NCI-H2196 (cell line): ENCODE measurements around the gene SORCS3.
"Not testable (repeated sequence)": the region's sequence is repeated elsewhere in the genome, so short reads cannot be mapped to it uniquely, and the experiment has no call there.

Experiments used
- DNase-seq: peaks from one replicate; lab custom pipeline; 2025; ENCODE audit not compliant: unreplicated experiment; lab: John Stamatoyannopoulos, UW

Gene SORCS3

DNA sequence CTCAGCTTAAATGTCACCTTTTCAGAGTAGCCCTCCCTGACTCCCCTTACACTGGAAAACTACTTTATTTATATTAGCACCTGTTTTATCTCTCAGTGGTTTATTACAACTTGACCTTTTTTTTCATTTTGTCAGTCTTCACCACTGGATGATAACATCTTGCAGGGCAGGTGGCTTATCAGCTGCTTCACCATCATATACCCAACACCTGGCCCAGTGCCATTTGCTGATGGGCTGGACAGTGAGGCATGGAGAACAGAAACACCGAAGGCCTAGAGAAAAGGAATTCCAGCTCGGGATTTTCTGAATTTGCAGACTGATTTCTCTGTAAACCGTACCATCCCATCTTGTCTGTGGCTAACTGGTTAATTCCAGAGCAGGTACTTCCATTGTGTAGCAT is 48.5 kb downstream of the SORCS3 start:
- no peak for DNase-seq

DNA sequence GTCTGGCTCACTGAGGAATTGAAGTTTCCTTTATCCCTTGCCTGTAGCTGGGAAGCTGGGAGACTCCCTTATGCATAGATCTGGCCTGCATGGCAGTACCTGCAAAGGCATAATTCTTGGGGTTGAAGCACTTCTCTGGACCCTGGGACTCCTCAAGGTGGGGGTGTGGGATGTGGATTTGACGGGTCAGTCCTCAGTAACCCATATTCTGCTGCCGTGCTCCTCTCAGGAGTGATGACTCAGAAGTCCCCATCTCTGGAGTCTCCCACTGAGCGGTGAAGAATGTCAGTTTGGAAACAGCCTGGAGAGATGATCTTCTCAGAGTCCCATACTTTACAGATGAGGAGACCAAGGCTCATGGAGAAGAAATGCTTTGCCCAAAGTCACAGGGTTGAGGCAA is 49.0 kb downstream of the SORCS3 start:
- no peak for DNase-seq

DNA sequence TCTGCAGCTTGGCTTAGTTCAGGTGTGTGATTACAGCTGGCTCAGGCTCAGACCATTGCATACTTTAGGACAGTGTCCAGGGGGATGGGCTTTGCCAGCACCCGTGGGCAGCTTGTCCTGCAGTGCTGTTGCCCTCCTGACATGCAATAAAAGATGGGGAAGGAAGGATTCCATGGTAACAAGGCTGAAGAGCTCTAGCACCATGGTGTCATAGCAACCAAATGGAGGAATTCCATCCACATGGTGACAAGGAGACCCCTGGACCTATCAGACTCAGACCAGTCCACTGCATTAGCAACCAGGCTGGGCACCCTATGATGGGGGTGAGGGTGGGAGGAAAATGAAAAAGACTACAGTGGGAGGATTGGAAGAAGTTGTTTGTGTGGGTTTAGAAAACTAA is 49.9 kb downstream of the SORCS3 start:
- no peak for DNase-seq

DNA sequence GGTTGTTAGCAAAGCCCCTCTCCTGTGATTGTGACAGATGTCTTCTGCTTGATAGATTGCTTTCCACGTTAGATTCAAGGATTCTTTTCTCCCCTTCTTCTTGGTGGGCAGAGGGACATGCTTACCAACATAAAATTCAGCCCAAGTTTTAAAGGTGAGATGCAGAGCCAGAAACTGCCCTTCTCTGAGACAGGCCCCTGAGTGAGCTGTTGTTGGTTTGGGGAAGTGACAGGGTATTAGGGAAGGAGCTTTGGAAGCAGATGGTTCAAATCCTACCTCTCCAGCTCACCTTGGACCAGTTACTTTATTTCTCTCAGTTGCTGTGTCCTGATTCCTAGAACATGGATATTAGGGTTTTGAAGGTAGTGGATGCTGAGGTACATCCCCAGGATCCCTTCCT is 53.0 kb downstream of the SORCS3 start:
- no peak for DNase-seq

DNA sequence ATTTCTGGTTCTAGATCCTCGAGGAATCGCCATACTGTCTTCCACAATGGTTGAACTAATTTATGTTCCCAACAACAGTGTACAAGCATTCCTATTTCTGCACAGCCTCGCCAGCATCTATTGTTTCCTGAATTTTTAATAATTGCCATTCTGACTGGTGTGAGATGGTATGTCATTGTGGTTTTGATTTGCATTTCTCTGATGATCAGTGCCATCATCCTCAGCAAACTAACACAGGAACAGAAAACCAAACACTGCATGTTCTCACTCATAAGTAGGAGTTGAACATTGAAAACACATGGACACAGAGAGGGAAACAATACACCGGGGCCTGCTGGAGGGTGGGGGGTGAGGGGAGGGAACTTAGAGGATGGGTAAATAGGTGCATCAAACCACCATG is 62.2 kb downstream of the SORCS3 start:
- not testable (repeated sequence) for DNase-seq

DNA sequence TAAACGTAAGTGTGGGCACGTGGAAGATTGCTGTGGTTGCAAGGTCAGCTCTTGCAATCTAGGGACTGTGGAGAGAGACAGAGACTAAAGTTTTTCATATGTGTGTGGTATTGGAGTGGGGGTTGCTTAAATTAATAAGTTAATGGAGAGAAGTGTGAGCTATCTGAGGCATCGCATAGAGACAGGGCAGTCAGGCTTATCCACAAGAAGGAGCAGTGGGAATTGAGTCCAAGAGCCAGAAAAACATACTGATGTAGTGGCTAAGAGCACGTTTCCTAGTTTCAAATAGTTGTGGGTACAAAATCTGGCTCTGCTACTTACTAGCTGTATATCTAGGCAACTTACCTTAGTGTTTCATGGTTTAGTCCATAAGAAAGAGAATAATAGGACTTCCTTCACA is 65.8 kb downstream of the SORCS3 start:
- no peak for DNase-seq

DNA sequence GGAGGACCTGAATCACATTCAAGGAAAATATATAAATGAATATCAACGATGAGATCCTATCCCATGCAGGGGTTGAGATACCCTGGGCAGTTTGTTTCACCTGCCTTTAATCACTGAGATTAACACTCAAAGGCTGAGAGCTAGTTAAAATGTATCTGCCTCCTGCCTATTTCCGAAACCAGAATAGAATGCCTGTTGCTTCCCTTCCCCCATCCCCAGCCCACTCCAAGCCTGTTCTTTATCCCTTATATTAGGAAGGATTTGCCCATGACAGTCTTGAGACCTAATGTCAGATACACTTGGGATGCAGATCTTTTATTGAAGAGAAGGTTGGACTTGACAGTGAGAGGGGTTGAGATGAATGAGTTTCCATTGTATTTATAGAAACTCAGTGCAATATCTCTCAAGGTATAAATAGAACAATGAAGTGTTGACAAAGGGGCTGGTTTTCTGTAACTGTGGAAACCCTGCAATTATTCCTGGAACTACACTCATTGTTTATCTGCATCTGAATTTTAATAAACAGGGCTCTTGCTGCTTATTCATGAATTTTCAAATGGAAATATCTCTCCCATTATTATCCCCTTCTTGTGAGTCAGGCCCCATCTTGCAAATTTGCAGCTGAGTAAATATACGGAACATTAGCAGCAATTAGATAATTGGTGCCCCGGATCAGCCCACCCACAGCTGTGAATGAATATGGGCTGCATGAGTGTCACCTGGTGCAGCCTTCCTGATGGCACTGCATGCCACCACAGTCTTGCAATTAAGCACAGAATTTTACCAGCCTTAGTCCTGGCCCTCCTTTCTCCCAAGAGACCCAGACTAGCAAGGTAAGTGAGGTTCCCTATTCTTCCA is 66.7 kb downstream of the SORCS3 start:
- DNase-seq = no peak

DNA sequence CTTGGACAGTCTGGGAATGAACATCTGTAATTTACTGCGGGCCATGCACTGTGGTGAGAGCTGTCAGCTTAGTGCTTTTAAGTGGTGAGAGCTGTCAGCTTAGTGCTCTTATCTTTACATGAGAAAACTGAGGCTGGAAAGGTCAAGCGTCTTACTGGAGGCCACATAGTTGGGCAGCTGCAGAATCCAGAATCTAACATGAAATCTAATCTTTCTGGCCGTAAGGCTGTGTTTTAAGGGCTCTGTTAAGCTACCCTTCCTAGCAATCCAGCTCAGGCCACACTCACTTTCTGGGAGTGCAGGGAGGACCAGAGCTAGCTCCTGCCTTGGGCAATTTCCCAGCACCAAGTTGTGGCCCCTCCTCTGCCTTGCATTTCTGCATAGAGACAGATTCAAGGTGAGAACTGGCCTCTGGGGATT is 70.2 kb downstream of the SORCS3 start:
- no peak for DNase-seq

DNA sequence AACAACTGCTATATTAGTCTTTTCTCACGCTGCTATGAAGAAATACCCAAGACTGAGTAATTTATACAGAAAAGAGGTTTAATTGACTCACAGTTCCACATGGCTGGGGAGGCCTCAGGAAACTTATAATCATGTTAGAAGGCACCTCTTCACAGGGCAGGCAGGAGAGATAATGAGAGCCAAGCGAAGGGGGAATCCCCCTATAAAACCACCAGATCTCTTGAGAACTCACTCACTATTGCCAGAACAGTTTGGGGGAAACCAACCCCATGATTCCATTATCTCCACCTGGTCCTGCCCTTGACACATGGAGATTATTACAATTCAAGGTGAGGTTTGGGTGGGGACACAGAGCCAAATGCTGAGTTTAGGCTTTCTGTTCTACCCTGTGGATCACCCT is 89.5 kb downstream of the SORCS3 start:
- not testable (repeated sequence) for DNase-seq

DNA sequence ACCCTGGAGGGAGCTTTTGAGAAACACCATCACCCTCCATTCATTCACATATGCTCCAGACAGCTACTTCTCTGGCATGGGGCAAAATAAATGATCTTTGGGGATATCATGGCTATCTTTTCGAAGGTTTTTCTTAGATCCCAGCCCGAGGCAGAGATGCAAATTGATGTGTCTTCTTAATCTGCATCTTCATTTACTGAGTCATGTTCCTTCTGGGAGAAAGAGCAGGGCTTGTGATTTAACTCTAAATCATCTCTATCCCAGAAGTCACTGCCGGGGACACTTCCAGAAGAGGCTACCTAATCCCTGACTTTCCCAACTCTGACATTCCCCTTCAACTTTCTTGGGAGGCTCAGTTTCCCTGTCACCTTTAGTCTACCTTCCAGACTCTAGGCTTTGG is 90.1 kb downstream of the SORCS3 start:
- no peak for DNase-seq

DNA sequence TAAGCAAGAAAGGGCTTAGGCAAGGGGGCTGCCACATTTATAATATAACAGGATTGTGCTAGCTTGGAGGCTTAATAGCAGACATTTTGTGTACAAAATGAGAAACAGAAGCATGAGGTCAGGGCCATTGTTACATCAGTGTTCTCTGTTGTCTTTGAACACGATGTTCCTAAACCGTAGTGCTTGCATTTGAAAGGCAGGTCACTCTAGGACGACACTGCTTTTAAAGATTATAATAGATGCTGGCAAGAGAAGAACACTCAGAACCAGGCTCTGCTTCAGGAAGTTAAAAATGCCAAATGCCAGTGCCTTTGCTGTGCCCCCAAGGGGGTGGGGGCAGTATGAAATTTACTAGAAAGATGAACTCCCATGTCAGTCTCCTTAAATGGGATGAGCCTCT is 91.1 kb downstream of the SORCS3 start:
- DNase-seq = no peak

DNA sequence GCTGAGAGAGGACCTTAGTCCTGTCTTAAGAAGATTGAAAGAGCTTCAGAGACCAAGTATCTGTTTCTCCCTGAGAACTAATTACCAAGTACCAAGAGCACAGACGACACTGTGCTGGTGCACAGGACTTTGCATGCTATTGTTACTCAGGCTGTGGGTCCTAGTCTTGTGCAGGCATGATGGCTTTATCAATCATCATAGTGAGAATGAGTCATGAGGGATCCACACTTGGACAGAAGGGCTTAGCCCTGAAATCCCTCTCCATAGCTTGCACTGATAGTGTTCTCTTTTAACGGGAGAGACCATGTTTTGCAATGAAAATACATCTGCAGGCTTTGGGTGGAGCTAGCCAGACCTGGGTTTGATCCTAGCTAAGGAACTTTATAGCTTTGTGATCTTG is 93.3 kb downstream of the SORCS3 start:
- no peak for DNase-seq

DNA sequence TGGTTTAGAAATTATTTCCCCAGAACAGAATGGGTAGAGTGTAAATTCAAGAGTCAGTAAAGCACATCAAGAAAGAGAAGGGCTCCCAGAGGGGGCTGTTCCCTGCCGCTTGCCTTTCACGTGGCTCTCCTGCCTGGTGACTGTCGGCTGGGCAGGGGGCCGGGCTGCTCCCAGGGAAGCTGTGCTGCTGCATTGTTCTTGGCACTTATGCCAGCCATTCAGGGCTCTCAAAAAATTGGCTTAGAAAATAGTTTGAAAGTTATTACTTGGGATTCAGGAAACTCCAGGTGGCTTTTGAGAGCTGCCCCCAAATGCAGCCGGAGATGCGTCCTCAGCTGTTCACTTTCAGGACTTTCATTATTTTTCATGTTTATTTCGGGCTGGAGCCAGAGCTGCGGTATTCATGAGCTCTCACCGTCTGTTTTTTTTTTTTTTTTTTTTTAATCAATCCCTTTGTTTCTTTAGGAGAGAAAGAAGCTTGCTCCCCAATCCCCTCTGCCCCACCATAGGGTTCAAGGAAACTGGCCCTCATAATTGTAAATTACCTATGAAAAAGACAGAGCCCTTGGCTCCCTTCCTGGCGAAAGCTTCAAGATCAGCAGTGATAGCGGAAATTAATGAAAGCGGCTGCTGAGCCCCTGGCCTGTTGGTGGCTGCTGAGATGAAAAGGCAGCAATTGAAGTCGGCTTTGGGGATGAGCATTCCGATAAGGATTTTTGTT is 94.1 kb downstream of the SORCS3 start:
- DNase-seq = no peak

DNA sequence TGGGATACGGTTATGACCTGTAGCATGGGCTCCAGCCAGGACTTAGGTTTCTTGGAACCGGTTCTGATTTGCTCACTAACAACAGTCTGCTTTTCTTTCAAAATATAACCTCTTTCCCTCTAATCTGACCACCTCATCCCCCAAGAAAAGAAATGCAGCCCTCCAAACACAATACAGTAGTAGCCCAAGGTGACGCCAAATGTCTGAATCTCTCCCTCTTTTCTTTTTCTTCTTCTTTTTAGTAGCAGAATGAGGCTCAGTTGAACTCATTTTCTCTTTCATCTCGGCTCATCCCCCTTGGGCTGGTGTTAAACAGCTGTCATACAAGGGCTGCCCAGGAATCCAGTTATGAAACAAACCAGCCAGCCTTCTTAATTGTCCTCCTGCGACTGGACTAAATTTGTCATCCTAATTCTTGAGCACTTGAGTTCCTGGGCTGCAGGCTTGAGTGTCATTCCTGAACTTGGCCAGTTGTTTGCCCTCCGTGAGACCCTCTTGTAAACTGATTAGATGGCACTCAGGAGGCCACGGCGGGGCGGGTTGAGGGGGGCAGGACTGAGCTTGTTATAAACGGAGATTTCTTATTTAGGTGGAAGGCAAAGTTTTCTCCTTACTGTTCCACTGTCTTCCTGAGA is 94.8 kb downstream of the SORCS3 start:
- no peak for DNase-seq

DNA sequence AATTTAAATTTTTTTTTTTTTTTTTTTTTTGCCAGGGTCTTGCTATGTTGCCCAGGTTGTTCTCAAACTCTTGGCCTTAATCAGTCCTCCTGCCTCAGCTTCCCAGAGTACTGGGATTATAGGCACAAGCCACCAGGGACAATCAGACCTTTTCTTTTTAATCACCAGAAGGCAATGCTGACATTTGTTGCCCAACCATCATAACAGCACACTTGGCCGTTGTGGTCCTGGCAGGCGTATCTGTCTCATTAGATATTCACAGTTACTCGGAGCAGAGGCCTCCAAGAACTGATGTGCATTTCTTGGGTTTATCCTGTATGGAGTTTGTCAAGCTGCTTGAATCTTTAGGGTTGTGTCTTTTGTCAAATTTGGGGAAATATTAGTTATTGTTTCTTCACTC is 100.0 kb downstream of the SORCS3 start:
- DNase-seq = no peak

DNA sequence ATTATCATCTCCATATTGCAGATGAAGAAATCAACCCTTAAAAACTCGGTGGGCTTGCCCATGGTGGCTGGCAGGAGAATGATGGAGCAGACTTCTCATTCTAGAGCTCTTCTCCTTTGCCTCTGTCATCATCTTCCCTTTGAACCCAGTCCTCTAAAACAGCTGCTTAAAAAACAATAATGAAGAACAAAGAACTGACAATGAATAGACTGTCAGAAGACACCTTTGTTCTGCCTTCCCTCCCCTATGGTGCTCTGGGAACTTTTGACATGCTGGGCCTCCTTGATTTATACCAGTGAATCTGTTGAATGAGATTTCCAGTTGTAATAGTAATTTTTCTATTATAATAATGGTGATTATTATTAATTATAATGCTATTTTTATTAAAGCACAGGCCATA is 103.0 kb downstream of the SORCS3 start:
- no peak for DNase-seq

DNA sequence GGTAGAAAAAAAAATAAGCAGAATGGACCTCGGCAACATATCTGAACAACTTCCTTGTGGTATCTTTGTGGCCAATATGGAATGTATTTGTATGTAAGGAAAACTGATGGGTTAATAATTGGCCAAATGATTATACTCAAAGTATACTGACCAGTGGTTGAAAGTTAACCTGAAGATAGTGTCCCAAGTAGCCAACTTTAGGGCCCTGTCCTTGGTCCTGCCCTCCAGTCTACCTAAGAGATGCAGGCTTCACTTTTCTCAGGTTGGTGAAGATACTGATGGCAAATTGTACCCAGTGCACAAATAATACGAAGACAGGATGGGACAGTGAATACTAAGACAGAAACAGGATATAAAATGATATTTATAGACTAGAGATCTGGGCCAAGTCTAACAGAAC is 109.2 kb downstream of the SORCS3 start:
- no peak for DNase-seq

DNA sequence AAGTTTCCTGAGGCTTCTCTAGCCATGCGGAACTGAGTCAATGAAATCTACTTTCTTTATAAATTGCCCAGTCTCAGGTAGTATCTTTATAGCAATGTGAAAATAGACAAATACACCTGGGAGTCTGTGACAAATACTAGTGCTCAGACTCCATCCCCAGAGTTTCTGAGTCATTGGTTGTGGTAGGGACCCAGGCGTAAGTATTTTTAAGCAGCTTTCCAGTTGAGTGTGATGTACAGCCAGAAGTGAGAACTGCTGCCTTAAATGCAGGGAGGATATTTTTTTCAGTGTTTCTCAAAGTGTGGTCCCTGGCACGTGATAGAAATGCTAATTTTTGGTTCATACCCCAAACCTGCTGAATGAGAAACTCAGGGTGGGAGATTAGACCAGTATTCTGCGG is 121.7 kb downstream of the SORCS3 start:
- no peak for DNase-seq

DNA sequence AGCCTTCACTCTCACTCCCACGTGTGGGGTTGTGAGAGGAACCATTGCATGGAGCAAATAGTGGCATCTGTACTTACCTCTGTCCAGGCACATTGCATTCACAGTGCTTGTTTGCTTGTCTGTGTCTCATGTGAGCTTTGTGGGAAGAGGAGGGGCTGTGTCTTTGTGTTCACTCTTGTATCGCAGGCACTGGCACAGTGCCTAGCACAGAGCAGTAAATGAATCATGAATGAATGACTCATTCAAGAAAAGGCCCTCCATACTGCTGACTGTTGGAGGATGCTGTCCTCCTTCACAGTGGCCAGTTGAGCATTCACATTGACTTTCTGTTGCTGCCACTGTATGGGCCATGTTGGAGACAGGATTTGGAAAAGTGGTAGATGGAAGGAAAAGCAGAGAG is 125.3 kb downstream of the SORCS3 start:
- DNase-seq = no peak

DNA sequence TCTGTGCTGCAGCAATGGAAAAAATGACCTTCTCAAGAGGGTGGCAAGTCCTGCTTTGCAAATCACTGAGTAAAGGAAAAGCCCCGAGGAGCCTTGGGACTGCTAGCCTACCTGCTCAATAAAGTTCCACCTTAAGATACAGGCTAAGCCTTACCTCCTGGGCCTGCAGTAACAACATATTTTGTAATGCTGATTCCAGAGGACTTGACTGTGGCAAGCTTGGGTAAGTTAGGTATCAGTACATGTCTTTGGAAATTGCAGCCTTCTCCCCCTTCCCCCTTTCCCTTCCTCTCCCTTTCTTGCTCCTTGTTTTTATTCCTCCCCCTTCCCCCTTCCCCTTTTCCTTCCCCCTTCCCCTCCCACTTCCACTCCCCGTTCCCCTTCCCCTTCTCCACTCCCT is 126.2 kb downstream of the SORCS3 start:
- DNase-seq = no peak

DNA sequence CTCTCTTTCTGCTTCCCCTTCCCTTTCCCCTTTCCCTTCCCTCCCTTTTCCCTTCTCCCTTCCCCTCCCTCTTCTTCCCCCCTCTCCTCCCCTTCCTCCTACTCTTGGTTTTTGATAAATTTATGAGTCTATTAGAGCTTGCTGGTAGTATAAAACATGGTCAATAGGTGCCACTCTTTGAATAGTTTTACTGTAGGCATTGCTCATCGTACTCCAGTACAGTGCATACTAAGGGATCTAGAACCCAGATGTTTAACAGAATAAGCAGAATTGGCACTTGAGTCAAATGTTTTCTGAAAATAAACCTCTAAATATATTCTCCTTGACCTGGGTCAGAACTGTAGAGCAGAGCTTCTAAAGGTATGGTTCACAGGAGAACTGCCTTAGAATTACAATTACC is 126.7 kb downstream of the SORCS3 start:
- no peak for DNase-seq

DNA sequence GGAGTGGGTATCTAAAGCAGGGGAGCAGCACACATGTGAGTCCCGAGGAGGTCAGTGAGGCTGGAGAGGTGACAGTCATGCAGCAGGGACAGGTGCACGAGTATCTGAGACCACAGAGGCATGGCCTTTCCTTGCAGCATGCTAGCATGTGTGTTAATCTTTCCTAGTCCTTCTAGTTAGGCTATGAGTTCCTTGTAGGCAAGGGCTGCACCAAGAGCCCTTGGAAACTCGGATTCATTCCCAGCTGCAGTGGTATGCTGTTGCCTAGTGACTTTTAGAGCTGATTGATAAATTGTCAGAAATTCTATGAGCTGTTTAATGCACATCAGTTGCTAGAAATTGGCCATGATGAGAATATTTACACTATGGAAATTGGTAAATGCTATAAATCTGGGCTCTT is 132.0 kb downstream of the SORCS3 start:
- no peak for DNase-seq
